Tongue (tissue), 2 donors: ENCODE measurements around the gene NPAS4. TPM values are rescaled to one million over a fixed set of nuclear protein-coding genes. Genes with fewer than 3 reads are reported as not detected.

Source experiments
- small RNA-seq: library from RNA; depleted of rRNA; stranded (forward); fragments of <200 nt; gene quantifications from one replicate; pipeline ENCODE3, GENCODE V24; 2014; ENCODE audit warnings: low replicate concordance
- total RNA-seq: library from RNA; depleted of rRNA; stranded (reverse); fragments of >200 nt; gene quantifications from one replicate; pipeline ENCODE4 v1.2.3, GENCODE V29; 2014

The NPAS4 gene
- total RNA-seq, 1 donor from 2014 or later = 1.4 TPM

Small RNA genes within 50 kb of the gene (small RNA-seq; reads per million reads assigned to genes)
- gene RF00017 (not detected), gene RF00416 (not detected), gene RNU1-84P (not detected)

Other genes starting within 250 kb of the NPAS4 start
- 11.4 TPM for gene KLC2, start 163.3 kb upstream of the NPAS4 start, total RNA-seq
- gene RAB1B, start 152.4 kb upstream of the NPAS4 start, total RNA-seq = 62.2 TPM
- gene CNIH2, start 142.9 kb upstream of the NPAS4 start, total RNA-seq = 1.7 TPM
- gene YIF1A, start 131.9 kb upstream of the NPAS4 start, total RNA-seq = 53.5 TPM
- not detected for gene TMEM151A, start 129.1 kb upstream of the NPAS4 start, total RNA-seq
- gene CD248, start 104.0 kb upstream of the NPAS4 start, total RNA-seq = 37.6 TPM
- 7.1 TPM for gene RIN1, start 84.6 kb upstream of the NPAS4 start, total RNA-seq
- gene BRMS1, start 75.9 kb upstream of the NPAS4 start, total RNA-seq = 23.6 TPM
- 40.8 TPM for gene B4GAT1, start 73.4 kb upstream of the NPAS4 start, total RNA-seq
- gene SLC29A2, start 49.3 kb upstream of the NPAS4 start, total RNA-seq = 10.2 TPM
- 55.9 TPM for gene MRPL11, start 17.8 kb downstream of the NPAS4 start, total RNA-seq
- gene PELI3, start 45.9 kb downstream of the NPAS4 start, total RNA-seq = 5.9 TPM
- gene DPP3, start 59.4 kb downstream of the NPAS4 start, total RNA-seq = 21.2 TPM
- gene BBS1, start 89.6 kb downstream of the NPAS4 start, total RNA-seq = 29.6 TPM
- gene ZDHHC24, start 125.0 kb downstream of the NPAS4 start, total RNA-seq = 5.3 TPM
- gene ACTN3, start 125.9 kb downstream of the NPAS4 start, total RNA-seq = 91.4 TPM
- gene CTSF, start 147.6 kb downstream of the NPAS4 start, total RNA-seq = 35.7 TPM
- gene CCDC87, start 172.0 kb downstream of the NPAS4 start, total RNA-seq = 0.10 TPM
- 33.4 TPM for gene CCS, start 172.2 kb downstream of the NPAS4 start, total RNA-seq
- gene RBM14, start 195.6 kb downstream of the NPAS4 start, total RNA-seq = 31.6 TPM
- 137 TPM for gene RBM4, start 217.7 kb downstream of the NPAS4 start, total RNA-seq